Mesendoderm (in vitro differentiated cells): ENCODE measurements around the gene COL25A1.
A peak's percentile ranks its signal among the peaks of the same experiment; 100 is the strongest.
"Not testable (repeated sequence)": the region's sequence is repeated elsewhere in the genome, so short reads cannot be mapped to it uniquely, and the experiment has no call there.

ENCODE experiments used
- DNase-seq: peaks from one replicate; pipeline ENCODE4 v3.0.0; 2013
- H2AK5ac ChIP-seq: 2 replicates; pipeline ENCODE4 v1.6.1; 2013; ENCODE audit warnings: low read length, inconsistent platforms
- H2BK120ac ChIP-seq: 2 replicates; pipeline ENCODE4 v1.6.1; 2013; ENCODE audit warnings: low read depth, mild to moderate bottlenecking, low read length, moderate library complexity, mixed read lengths
- H2BK15ac ChIP-seq: replicated peaks from 2 replicates; pipeline ENCODE4 v1.6.1; 2013; ENCODE audit warnings: low read depth, mild to moderate bottlenecking, moderate library complexity
- H2BK5ac ChIP-seq: 2 replicates; pipeline ENCODE4 v1.6.1; 2013; ENCODE audit warnings: low read length, inconsistent platforms
- H3K18ac ChIP-seq: 2 replicates; pipeline ENCODE4 v1.6.1; 2013; ENCODE audit warnings: mild to moderate bottlenecking, low read length, mixed read lengths
- H3K23ac ChIP-seq: one replicate; pipeline ENCODE4 v1.6.1; 2013; ENCODE audit warnings: low read length
- H3K27ac ChIP-seq: 2 replicates; pipeline ENCODE4 v1.5.1; 2013; ENCODE audit warnings: low read depth, mild to moderate bottlenecking, inconsistent platforms, low read length, moderate library complexity
- H3K27me3 ChIP-seq: 2 replicates; pipeline ENCODE4 v1.6.1; 2013; ENCODE audit warnings: low read length, control low read depth, mild to moderate bottlenecking, inconsistent platforms; ENCODE audit not compliant: insufficient read depth, poor library complexity
- H3K36me3 ChIP-seq: 2 replicates; pipeline ENCODE4 v1.6.1; 2013; ENCODE audit warnings: low read length, inconsistent platforms; ENCODE audit not compliant: control insufficient read depth, insufficient read depth
- H3K4ac ChIP-seq: one replicate; pipeline ENCODE4 v1.6.1; 2013; ENCODE audit warnings: low read depth, mild to moderate bottlenecking, low read length, moderate library complexity
- H3K4me1 ChIP-seq: 2 replicates; pipeline ENCODE4 v1.6.1; 2013; ENCODE audit warnings: low read depth, low read length, inconsistent platforms; ENCODE audit not compliant: control insufficient read depth
- H3K4me2 ChIP-seq: 2 replicates; pipeline ENCODE4 v1.6.1; 2013; ENCODE audit warnings: low read length
- H3K4me3 ChIP-seq: 2 replicates; pipeline ENCODE4 v1.5.1; 2013; ENCODE audit warnings: mild to moderate bottlenecking, low read length
- H3K56ac ChIP-seq: one replicate; pipeline ENCODE4 v1.6.1; 2013; ENCODE audit warnings: low read length
- H3K79me1 ChIP-seq: 2 replicates; pipeline ENCODE4 v1.6.1; 2013; ENCODE audit warnings: low read length, inconsistent platforms
- H3K79me2 ChIP-seq: 2 replicates; pipeline ENCODE4 v1.6.1; 2013; ENCODE audit warnings: mild to moderate bottlenecking, low read length; ENCODE audit not compliant: control insufficient read depth, insufficient read depth
- H3K9ac ChIP-seq: 2 replicates; pipeline ENCODE4 v1.6.1; 2013; ENCODE audit warnings: low read length, inconsistent platforms
- H4K5ac ChIP-seq: one replicate; pipeline ENCODE4 v1.6.1; 2013; ENCODE audit warnings: low read length
- H4K8ac ChIP-seq: one replicate; pipeline ENCODE4 v1.6.1; 2013; ENCODE audit warnings: low read depth, mild to moderate bottlenecking, control low read depth, low read length, moderate library complexity
- WGBS: extraction: QIAGEN DNeasy Blood & Tissue Kit; methylation state at CpG from one replicate; pipeline ENCODE4 v1.1.7; 2013; ENCODE audit warnings: low lambda C conversion rate, missing lambda C conversion rate; ENCODE audit not compliant: insufficient coverage; ENCODE audit errors: extremely low coverage; 5-methylcytosine and 5-hydroxymethylcytosine counted together

Gene COL25A1

GRCh38 chr4:109076709-109077108 lies 225.7 kb downstream of the COL25A1 start:
- DNase-seq, result peak; percentile 21
- not testable (repeated sequence) for H3K79me1 ChIP-seq, H3K18ac ChIP-seq, H3K9ac ChIP-seq, H3K27me3 ChIP-seq, H2BK5ac ChIP-seq, H3K27ac ChIP-seq, H2BK15ac ChIP-seq, H3K79me2 ChIP-seq, H3K4ac ChIP-seq, H3K56ac ChIP-seq, H3K4me3 ChIP-seq, H4K8ac ChIP-seq, H3K23ac ChIP-seq, H3K4me1 ChIP-seq, H2AK5ac ChIP-seq, H4K5ac ChIP-seq, H2BK120ac ChIP-seq, H3K36me3 ChIP-seq, H3K4me2 ChIP-seq
- WGBS, result no CpG with 5 or more reads among the region's 4 CpGs

GRCh38 chr4:109075621-109076020 lies 226.8 kb downstream of the COL25A1 start:
- WGBS, result no CpG with 5 or more reads among the region's 3 CpGs
- no peak overlapping the region for H2BK5ac ChIP-seq
- H3K79me1 ChIP-seq, result no peaks in the 10 kb centered on the region
- no peaks in the 10 kb centered on the region for H3K36me3 ChIP-seq
- no peak overlapping the region for H2BK15ac ChIP-seq
- no peak overlapping the region for H3K9ac ChIP-seq
- H4K8ac ChIP-seq, result no peak overlapping the region
- H3K4me2 ChIP-seq, result no peak overlapping the region
- H4K5ac ChIP-seq, result no peak overlapping the region
- no peak for DNase-seq
- no peak overlapping the region for H3K4me3 ChIP-seq
- H3K4ac ChIP-seq, result no peak overlapping the region
- no peak overlapping the region for H3K23ac ChIP-seq
- H2BK120ac ChIP-seq, result no peak overlapping the region
- no peak overlapping the region for H2AK5ac ChIP-seq
- no peaks in the 10 kb centered on the region for H3K27me3 ChIP-seq
- no peak overlapping the region for H3K18ac ChIP-seq
- no peaks in the 10 kb centered on the region for H3K4me1 ChIP-seq
- no peak overlapping the region for H3K27ac ChIP-seq
- H3K56ac ChIP-seq, result no peak overlapping the region
- no peaks in the 10 kb centered on the region for H3K79me2 ChIP-seq

GRCh38 chr4:109072595-109072994 lies 229.9 kb downstream of the COL25A1 start:
- H2BK120ac ChIP-seq, result no peak overlapping the region
- H2AK5ac ChIP-seq, result no peak overlapping the region
- no peak overlapping the region for H3K4ac ChIP-seq
- no CpG with 5 or more reads among the region's 2 CpGs for WGBS
- H3K79me1 ChIP-seq, result no peaks in the 10 kb centered on the region
- H3K4me2 ChIP-seq, result no peak overlapping the region
- no peak overlapping the region for H3K4me3 ChIP-seq
- H4K5ac ChIP-seq, result no peak overlapping the region
- no peak overlapping the region for H3K23ac ChIP-seq
- H3K27me3 ChIP-seq, result no peaks in the 10 kb centered on the region
- no peaks in the 10 kb centered on the region for H3K36me3 ChIP-seq
- H3K18ac ChIP-seq, result no peak overlapping the region
- DNase-seq, result no peak
- no peaks in the 10 kb centered on the region for H3K4me1 ChIP-seq
- no peak overlapping the region for H3K9ac ChIP-seq
- no peak overlapping the region for H2BK5ac ChIP-seq
- no peaks in the 10 kb centered on the region for H3K79me2 ChIP-seq
- no peak overlapping the region for H3K56ac ChIP-seq
- H3K27ac ChIP-seq, result no peak overlapping the region
- H4K8ac ChIP-seq, result no peak overlapping the region
- no peak overlapping the region for H2BK15ac ChIP-seq

GRCh38 chr4:109070677-109071076 lies 231.8 kb downstream of the COL25A1 start:
- H3K27me3 ChIP-seq, DNase-seq, H2BK15ac ChIP-seq, H3K9ac ChIP-seq, H3K36me3 ChIP-seq, H3K23ac ChIP-seq, H3K79me2 ChIP-seq, H4K8ac ChIP-seq, H3K4ac ChIP-seq, H3K4me2 ChIP-seq, H2BK120ac ChIP-seq, H3K56ac ChIP-seq, H3K27ac ChIP-seq, H3K4me3 ChIP-seq, H4K5ac ChIP-seq, H2BK5ac ChIP-seq, H3K18ac ChIP-seq, H3K79me1 ChIP-seq, H2AK5ac ChIP-seq, H3K4me1 ChIP-seq: not testable (repeated sequence)
- WGBS, result no CpG with 5 or more reads among the region's 7 CpGs

- no peak for DNase-seq
- Histone ChIP-seq H3K4me1 (no peaks in the 10 kb centered on the region), H4K8ac (no peak overlapping the region), H2BK120ac (no peak overlapping the region), H3K4me3 (no peak overlapping the region), H3K27ac (no peak overlapping the region), H3K4me2 (no peak overlapping the region), H3K79me2 (no peaks in the 10 kb centered on the region), H3K4ac (no peak overlapping the region), H3K9ac (no peak overlapping the region), H3K18ac (no peak overlapping the region), H3K36me3 (no peaks in the 10 kb centered on the region), H3K27me3 (no peaks in the 10 kb centered on the region), H3K56ac (no peak overlapping the region), H2BK5ac (no peak overlapping the region), H2AK5ac (no peak overlapping the region), H4K5ac (no peak overlapping the region), H2BK15ac (no peak overlapping the region), H3K23ac (no peak overlapping the region), H3K79me1 (no peaks in the 10 kb centered on the region)
- WGBS, result no CpG with 5 or more reads among the region's 4 CpGs
Observed at GRCh38 chr4:109067508-109068235, 234.8 kb downstream of the COL25A1 start.

GRCh38 chr4:109065006-109065405 lies 237.5 kb downstream of the COL25A1 start:
- Histone ChIP-seq H2BK15ac (no peak overlapping the region), H3K56ac (no peak overlapping the region), H3K23ac (no peak overlapping the region), H2BK120ac (no peak overlapping the region), H3K4me3 (no peak overlapping the region), H2AK5ac (no peak overlapping the region), H4K5ac (no peak overlapping the region), H3K9ac (no peak overlapping the region), H3K4ac (no peak overlapping the region), H4K8ac (no peak overlapping the region), H3K79me1 (no peaks in the 10 kb centered on the region), H3K27ac (no peak overlapping the region), H3K27me3 (no peaks in the 10 kb centered on the region), H3K79me2 (no peaks in the 10 kb centered on the region), H3K36me3 (no peaks in the 10 kb centered on the region), H2BK5ac (no peak overlapping the region), H3K4me1 (no peaks in the 10 kb centered on the region), H3K18ac (no peak overlapping the region), H3K4me2 (no peak overlapping the region)
- no peak for DNase-seq
- no CpG with 5 or more reads among the region's 4 CpGs for WGBS
